Ecto neural progenitor cell (in vitro differentiated cells): ENCODE measurements around the gene MAPK7.
"Not testable (repeated sequence)": the region's sequence is repeated elsewhere in the genome, so short reads cannot be mapped to it uniquely, and the experiment has no call there.

Experiments
- DNase-seq: peaks from one replicate; pipeline ENCODE4 v3.0.0-alpha.2; 2018; ENCODE audit warnings: low spot score

Gene MAPK7

DNA sequence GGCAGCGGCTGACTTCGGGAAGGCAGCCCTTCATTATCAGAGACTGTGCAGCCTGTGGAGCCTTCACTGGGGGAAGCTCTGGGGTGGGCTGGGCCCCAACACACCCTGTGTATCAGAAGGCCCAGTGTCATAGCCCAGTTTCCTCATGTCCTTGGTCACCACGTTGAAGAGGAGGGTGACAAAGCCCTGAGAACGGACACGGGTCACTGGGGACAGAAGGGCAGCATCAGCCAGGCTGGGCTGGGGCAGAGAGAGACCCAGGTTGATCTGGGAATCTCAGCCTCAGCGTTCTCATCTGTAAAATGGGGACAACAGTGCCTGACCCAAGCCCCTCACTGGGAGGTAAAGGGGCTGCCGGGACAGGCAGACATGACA is 35.1 kb upstream of the MAPK7 start:
- DNase-seq = no peak

DNA sequence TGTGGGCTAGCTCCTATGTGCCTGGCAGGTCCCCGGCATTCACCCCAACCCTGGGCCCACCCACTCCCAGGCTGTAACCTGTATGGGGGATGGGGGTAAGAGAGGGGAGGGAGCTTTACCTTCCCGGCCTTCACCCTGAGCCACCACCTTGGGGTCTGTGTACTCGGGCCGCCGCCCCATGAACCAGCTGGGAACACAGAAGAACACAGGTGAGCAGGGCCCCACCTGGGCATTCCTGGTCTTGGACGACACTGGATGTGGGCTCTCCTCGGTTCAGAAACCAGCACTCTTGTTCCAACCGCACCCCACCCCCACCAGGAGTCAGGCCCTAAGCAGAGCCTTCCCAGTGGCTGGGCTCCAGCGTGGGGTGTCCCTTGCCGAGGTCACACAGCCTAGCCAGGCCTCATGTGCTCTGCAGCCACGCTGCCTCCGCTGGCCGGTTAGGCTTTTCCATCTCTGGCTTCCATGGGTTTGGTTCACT is 34.6 kb upstream of the MAPK7 start:
- no peak for DNase-seq

DNA sequence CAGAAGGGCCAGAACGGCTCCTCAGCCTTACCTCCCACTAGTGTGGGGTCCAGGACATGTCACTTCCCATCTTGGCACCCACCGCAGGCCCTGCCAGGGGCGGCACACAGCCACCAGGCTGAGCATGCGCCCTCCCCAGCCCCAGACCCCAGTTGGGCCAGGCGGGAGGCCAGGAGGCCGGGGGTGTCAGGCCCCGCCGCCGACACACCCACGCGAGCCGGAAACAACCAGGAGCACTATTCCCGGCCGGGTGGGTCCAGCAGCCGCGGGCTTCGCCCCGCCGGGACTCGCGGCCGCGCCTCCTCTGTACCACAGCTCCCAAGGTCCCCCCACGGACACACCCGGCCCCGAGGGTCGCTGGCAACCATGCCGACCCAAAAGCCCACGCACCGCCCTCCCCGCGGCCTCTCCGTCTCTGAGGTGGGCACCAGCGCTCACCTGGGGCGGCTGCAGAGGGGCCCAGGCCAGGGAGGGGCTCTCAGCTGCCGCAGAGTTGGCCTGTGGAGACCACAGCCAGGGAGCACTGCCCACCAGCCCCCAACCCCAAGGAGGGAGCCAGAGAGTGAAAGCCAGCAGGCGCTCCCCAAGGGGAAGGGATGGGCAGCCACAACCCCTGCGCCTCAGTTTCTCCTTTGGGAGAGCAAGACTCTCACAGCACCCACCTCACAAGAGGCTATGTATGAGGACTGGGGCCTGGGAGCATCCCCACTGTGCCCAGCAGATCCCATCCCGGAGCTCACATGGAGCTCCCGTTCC is 33.8 kb upstream of the MAPK7 start:
- no peak for DNase-seq

DNA sequence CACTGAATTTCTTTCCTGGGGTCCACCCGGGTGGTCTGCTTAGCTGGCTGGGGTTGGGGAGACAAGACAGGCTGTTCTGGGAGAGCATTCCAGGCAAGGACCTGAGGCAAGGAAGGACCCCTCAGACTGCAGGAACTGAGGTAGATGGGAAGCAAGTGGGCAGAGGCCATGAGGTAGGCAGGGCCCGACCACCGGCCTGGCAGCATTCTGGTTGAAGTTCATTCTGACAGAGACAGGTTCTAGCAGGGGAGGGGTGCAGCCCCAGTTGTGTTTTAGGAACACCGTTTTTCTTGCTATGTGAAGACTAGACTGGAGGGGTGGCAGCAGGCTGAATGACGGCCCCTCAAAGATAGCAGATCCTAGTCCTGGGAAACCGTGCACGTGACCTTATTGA is 33.2 kb upstream of the MAPK7 start:
- DNase-seq = no peak

DNA sequence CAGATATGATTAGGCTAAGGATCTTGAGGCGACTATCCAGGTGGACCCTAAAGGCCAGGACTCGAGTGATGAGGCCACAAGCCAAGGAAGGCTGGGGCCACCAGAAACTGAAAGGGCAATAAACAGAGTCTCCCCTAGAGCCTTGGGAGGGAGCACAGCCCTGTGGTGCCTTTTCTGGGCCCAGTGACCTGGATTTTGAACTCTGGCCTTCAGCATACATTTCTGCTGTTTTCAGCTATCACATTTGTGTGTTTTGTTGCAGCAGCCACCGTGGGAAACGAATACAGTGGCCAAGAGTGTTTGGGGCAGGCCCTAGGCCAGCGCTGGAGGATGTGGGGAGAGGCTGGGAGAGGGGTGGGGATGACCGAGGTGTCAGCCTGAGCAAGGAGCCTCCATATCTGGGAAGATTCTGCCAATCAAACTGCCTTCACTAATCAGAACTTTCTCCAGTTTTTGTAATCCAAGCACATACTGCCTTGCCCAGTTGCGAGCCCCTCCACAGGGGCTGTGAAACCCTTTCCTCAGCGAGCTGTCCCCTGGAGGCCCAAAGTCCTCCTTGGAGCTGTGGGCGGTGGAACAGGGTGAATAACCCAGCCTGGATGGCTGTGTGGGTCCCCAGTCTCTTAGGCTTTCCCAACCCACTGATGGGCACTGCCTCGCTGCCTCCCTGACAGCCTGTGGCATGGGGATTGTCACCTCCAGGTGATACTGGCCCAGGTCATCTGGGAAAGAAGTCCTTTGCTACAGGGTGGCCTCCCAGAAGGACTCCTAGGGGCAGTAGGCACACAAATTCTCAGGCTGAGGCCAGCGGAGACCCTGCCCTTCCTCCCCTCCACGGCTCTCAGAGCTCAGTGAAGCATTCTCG is 32.6 kb upstream of the MAPK7 start:
- DNase-seq = no peak

DNA sequence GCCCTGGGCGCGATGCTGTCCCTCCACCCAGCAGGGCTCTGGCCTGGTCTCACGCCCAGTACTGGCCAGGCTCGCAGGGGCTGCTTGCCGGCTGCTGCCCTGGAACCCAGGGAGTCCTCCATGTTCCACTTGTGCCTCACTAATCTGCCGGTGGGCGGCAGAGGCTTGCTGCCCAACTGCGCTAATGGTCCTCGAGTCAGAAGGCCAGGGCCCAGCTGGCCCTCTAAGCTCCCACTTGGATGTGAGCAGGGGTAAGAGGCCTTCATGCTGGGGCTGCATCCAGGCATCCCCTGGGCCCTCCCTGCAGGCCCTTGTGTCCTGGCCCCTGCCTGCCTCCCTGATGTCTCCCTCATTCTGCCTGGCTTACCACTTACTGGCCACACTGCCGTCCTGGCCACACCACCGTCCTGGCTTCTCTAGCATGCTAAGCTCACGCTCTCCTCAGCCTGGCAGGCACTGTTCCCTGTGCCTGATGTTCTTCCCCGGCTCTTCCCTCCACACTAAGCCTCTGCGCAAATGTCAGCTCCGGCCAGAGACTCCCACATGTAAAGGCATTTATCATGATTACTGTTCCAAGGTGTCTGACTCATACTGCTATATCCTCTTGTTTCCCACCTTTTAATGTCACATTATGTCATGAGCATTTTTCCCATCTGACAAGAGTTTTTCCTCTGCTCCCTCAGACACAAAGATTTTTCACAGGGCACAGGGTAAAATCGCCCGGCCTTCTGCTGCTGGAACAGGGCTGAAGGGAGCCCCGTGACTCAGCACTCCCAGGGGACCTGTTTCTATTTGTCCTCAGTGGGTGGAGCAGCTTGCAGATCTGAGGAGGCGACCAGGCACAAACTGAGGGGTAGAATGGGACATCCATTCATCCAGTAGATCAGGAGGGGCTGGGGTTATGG is 31.7 kb upstream of the MAPK7 start:
- DNase-seq = no peak

DNA sequence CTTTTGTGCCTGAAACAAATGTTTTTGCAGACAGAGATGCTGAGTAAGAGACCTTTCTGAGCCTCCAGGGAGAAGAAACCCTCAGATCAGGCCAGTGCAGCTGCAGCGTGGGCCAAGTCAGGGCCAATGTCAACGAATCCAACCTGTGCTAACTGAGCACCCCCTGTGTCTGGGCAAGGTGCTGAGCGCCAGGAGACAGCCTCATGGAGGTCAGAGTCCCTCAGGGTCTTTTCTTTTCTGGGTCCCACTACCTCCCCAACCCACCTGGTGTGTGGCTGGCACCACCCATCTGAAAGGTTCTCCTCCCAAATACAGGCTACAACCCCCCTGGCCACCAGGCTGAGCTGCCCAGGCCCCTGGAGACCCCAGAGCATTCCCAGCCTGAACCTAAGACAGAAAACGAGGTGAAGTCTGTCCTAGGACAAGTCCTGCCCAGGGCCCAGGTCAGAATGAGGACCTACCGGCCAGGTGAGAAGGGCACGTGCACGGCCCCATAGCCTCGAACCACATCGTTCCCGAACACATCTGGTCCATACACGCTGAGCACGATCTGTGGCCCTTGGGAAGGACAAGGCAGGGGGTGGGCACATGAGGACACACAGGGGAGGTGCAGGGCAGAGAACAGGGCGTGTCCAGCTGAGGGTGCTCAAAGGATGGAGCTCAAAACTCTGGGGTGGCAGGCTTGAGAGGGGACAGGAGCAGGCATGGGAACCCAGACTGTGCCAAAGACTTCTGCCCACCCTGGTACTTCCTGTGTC is 30.8 kb upstream of the MAPK7 start:
- DNase-seq = no peak

DNA sequence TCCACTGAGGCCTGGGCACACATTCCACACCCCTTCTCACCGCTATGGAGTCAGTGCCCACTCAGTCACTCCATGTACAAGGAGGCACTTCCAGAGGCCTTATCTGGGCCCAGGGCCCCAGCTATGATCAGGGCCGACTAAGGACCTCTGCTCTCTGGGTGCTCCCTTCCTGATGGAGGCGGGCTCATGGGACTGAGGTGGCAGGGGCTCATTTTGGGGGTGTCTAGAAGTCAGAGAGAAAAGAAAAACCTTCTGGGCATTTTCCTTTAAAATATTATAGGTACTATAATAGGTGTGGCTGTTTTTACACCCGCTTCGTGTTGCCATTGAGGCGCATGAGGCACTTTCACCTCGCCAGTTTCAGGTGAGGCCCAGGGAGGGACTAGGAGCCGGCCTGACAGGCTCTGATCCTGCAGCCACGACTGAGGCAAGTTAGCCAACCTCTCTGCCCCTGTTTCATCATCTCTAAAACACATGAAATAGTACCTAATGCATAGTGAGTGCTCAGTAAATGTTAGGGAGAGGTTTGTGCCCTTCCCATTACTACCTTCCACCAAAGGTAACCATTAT is 30.1 kb upstream of the MAPK7 start:
- no peak for DNase-seq

DNA sequence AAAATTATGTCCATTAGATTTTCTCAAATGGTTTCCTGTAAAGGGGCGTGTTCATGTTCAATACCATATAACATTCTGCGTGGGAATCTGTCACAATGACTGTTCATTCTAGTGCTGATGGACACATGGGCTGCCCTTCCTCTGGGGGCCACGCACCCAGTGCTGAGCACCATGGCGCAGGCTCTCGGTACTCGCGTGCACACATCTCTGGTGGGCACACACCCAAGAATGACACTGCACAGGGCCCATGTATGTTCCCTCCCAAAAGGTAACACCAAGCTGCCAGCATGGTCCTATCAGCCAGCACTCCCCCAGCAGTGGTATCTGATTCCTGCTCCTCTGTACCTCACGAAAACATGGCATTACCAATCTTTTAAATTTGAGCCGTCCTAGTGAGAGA is 29.5 kb upstream of the MAPK7 start:
- no peak for DNase-seq

DNA sequence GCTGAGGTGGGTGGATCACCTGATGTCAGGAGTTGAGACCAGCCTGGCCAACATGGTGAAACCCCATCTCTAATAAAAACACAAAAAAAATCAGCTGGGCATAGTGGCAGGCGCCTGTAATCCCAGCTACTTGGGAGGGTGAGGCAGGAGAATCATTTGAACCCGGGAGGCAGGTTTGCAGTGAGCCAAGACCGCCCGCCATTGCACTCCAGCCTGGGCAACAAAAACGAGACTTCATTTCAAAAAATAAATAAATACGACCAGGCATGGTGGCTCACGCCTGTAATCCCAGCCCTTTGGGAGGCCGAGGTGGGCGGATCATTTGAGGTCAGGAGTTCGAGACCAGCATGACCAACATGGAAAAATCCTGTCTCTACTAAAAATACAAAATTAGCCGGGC is 24.9 kb upstream of the MAPK7 start:
- DNase-seq = not testable (repeated sequence)

DNA sequence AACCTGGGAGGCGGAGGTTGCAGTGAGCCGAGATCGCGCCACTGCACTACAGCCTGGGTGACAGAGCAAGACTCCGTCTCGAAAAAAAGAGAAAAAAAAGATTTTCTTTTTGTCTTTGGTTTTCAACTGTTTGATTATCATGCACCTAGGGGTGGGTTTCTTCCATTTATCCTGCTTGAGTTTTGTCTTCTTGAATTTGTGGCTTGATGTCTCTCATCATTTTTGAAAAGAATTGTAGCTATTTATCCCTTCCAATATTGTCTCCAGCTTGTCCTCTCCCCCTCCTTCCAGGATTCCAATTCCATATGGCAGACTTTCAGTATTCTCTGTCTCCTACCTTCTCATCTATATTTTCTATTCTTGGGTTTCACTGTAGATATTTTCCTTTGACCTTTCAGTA is 23.6 kb upstream of the MAPK7 start:
- no peak for DNase-seq

DNA sequence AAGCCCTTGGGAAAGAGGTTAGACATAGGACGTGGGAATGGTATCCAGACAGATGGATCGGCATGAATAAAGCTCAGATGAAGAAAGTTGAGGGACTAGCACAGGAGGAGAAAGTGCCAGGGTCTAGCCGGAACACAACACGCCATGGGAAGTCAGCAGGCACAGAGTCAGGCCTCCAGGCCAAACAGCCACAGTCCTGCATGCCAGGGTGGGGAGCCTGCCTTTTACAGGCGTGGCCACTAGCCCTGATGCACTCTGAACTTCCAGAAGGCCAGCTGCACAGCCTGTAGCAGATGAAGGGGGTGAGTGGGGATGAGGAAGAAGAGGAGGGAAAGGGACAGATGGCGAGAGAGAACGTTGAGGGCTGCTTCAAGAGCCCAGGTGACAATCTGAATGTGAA is 20.9 kb upstream of the MAPK7 start:
- no peak for DNase-seq

DNA sequence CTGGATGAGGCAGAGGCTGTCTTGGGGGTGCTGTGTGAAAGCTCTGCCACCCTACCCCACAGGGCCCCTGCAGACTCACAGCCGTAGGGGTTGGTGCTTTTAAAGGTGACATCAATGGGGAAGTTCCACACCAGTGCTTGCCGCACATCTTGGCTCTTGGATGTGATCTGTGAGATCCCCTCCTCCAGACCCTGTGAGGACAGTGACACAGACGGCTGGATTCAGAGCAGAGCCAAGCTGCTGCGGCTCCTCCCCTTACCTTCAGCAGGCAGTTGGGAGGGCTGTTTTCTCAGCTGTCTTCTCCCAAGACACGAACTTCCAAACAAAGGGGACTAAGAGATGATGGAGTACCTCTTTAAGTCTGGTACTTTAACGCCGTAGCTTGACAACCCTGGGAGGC is 20.5 kb upstream of the MAPK7 start:
- DNase-seq = no peak

DNA sequence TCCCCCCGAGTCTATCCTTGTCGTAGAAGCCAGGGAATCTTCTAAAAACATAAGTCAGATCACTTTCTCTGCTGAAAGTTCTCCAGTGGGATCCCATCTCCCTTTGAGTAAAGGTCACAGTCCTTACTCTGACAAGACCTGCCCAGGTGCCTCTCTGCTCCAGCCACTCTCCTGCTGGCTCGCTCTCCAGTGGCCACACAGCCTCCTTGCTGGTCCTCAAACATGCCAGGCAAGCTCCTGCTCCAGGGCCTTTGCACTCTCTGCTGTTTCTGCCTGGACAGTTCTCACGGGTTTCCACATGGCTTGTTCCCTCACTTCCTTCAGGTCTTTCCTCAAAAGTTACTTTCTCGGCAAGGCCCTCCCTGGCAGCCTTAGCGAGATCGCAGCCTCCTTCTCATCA is 19.1 kb upstream of the MAPK7 start:
- DNase-seq = no peak

DNA sequence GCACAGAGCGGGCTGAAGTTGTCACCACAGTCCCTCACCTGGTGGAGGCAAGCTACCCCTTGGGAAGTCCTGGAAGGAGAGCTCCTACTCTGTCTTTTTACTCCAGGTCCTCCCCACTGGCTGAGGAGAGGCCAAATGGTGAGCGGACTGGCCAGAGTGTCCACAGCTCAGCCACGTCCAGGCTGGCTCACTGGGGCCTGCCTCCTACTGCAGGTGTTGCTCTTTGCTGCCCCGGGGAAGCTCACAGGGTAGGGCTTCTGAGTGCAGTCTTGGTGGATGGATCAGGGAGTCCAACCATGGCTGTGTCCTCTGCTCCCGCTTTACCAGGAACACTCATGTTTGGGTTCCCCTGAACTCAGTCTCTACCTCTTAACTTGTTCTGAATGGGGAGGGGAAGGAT is 18.4 kb upstream of the MAPK7 start:
- no peak for DNase-seq

DNA sequence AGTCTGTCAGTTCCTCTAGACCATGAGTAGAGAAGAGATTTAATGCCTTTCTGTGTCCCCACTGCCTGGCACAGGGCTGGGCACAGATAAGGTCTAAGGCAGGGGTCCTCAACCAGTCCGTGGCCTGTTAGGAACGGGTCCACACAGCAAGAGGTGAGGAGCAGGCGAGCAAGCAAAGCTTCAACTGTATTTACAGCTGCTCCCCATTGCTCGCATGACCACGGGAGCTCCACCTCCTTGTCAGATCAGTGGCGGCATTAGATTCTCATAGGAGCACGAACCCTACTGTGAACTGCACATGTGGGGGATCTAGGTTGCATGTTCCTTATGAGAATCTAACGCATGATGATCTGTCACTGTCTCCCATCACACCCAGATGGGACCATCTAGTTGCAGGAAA is 17.5 kb upstream of the MAPK7 start:
- DNase-seq = no peak

DNA sequence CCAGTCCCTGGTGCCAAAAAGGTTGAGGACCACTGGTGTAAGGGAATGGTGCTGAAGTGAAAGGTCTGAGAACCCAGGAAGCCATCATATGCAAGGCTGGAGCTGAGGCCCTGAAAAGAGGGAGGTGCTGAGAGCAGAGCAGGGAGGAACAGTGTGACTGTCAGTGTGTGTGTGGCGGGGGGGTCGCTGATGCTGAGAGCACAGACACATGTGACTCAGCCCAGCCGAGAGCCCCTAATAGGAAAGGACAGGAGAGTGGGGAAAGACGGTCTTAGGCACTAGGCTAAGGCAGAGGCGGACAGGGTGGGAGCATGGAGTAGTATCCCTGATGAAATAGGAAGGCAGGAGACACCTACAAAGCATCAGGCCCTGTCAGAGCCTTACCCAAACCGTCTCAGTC is 17.0 kb upstream of the MAPK7 start:
- DNase-seq = no peak

DNA sequence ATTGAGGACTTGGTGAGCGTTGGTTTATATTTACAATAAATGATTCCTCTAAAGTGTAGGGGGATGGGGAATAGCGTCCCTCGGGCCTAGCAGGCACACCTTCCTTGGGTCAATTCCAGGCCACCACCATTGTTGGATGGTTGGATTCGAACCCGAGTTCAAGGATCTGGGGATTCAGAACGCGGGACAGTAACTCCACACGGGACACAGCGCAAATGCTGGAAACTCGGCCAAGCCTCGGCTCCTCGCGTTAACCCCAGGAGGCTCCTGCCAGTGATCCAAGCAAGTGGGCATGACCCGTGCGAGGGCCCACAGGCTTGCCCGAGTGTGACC is 16.4 kb upstream of the MAPK7 start:
- DNase-seq = no peak

DNA sequence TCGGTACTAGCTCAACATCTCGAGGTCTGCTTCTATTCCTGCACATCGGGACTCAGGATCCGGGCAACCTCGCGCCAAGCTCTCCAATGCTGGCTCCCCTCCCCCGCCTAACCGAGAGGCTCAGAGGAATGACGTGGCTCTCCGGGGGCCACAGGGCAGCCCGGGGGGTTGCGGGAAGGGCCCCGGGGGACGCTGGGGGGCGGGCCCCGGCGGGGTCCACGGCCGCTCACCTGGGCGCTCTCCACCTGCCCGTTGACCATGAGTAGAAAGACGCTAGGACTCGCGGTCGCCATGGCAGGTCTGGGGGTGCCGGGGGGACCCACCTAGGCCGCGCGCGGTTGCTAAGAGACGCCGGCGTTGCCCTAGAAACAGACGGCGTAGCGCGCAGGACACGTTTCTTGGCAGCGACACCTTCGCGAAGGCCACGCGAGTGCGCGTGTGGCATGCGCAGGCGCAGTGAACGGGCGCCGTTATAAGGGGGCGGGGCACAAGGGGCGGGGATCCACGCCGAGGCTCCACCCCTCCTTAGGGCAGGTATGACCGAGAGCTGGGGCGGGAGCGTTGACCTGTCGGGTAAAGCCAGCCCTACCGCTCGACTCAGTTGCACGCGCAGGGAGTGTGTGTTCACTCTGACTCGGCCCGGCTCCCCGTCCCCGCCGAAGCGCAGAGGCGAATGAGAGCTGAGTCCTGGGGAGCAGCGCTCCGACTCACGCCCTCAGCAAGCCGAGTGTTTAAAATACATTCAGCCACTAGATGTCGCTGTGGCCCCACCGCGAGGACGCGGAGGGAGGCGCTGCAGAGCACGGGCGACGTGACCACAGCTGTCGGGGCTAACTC is 15.8 kb upstream of the MAPK7 start, which contains the start of gene B9D1:
B9D1 (minus strand) TSS at position 447 of the 837 bp plus-strand sequence; CDS start at position 293, 154 bp downstream.
- peak; percentile 98 for DNase-seq

DNA sequence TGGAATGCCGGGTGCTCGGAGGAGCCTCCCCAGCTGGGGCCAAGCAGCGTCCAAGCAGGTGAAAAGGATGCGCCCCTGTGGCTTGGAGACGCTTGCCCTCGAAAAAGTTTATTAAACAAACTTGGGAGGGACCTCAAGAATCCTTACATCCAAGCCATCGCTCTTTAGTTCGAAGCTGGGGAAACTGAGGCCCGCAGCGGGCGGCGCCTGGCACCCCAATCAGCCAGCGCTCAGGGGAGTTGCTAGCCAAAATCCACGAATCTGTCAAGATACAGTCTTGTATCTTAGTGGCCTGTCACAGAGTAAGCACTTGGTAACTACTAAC is 15.2 kb upstream of the MAPK7 start:
- no peak for DNase-seq
